Panc1 (cell line): ENCODE data around the gene TMEM151B. TPM values are rescaled to one million over a fixed set of nuclear protein-coding genes. Genes with fewer than 3 reads are reported as not detected.

Experiments used
- ATAC-seq: fragments of 200-7000 bp; cut with Tn5 transposase; 2 replicates; pipeline ENCODE4 v1.9.1; 2020; ENCODE audit warnings: mild to moderate bottlenecking, moderate library complexity
- BruUV-seq: library from RNA; stranded (reverse); fragments of 400-500 nt; replicated peaks from 2 replicates; lab custom pipeline; 2021; lab: Mats Ljungman, UMichigan
- CTCF ChIA-PET: fragments of 300-600 bp; sonication (Branson Sonifier 250); formaldehyde crosslinking; loops from one replicate; lab custom pipeline; 2022; ENCODE audit warnings: antibody characterized with exemption; lab: Charles Lee
- POLR2A ChIA-PET: fragments of 300-600 bp; sonication (Branson Sonifier 250); formaldehyde crosslinking; loops from one replicate; lab custom pipeline; 2022; ENCODE audit warnings: antibody characterized with exemption; lab: Charles Lee
- DNase-seq: peaks from one replicate; pipeline ENCODE4 v3.0.0-alpha.2; 2010; ENCODE audit warnings: low read depth, low spot score
- H3K27ac ChIP-seq: 2 replicates; pipeline ENCODE4 v1.5.1; 2011; ENCODE audit warnings: mild to moderate bottlenecking, low read length, inconsistent platforms
- H3K27me3 ChIP-seq: fragments of 200-500 bp; sonication (Bioruptor generic); 2 replicates; pipeline ENCODE4 v1.6.0; 2014; ENCODE audit warnings: low read length, inconsistent platforms; ENCODE audit not compliant: control insufficient read depth, insufficient read depth
- H3K36me3 ChIP-seq: fragments of 200-500 bp; sonication (Bioruptor generic); 2 replicates; pipeline ENCODE4 v1.5.1; 2014; ENCODE audit warnings: inconsistent platforms, mild to moderate bottlenecking, low read length, moderate library complexity; ENCODE audit not compliant: control insufficient read depth, insufficient read depth
- H3K4me1 ChIP-seq: 2 replicates; pipeline ENCODE4 v1.5.1; 2011; ENCODE audit warnings: inconsistent platforms, mild to moderate bottlenecking, low read length, moderate library complexity; ENCODE audit not compliant: control insufficient read depth, insufficient read depth
- H3K4me3 ChIP-seq, 2 experiments: 2 replicates each; pipeline ENCODE4 v1.5.1; 2011 to 2012; ENCODE audit warnings: low read depth in 2 of 2, low read length in 2 of 2, mild to moderate bottlenecking in 2 of 2, inconsistent platforms in 1 of 2, moderate library complexity in 1 of 2
- H3K9me3 ChIP-seq: fragments of 200-500 bp; sonication (Bioruptor generic); 2 replicates; pipeline ENCODE4 v1.5.1; 2014; ENCODE audit warnings: low read depth, mild to moderate bottlenecking, inconsistent platforms, low read length, moderate library complexity; ENCODE audit not compliant: control insufficient read depth, insufficient read depth
- CTCF ChIP-seq: fragments of 450-650 bp; IDR thresholded peaks from 2 replicates; pipeline ENCODE4 v1.5.1; 2017; ENCODE audit warnings: mild to moderate bottlenecking
- POLR2AphosphoS5 ChIP-seq: IDR thresholded peaks from 2 replicates; pipeline ENCODE4 v1.6.1; 2012; ENCODE audit warnings: mild to moderate bottlenecking, low read depth, low read length, moderate library complexity
- REST ChIP-seq, 2 experiments: IDR thresholded peaks; 2 replicates each; pipeline ENCODE4 v1.6.1; 2011 to 2012; ENCODE audit warnings: low read depth in 2 of 2, control low read depth in 1 of 2, low read length in 1 of 2, mild to moderate bottlenecking in 1 of 2, moderate library complexity in 1 of 2; ENCODE audit not compliant: insufficient read depth in 1 of 2
- SIN3A ChIP-seq: IDR thresholded peaks from 2 replicates; pipeline ENCODE4 v1.6.1; 2012; ENCODE audit warnings: low read depth, mild to moderate bottlenecking, low read length, moderate library complexity, borderline replicate concordance; ENCODE audit not compliant: insufficient read depth
- TCF7L2 ChIP-seq: IDR thresholded peaks from 2 replicates; pipeline ENCODE4 v1.6.1; 2011; ENCODE audit warnings: mild to moderate bottlenecking, low read depth, low read length, inconsistent platforms
- in situ Hi-C: cut with HindIII; loops from 2 replicates; pipeline ENCODE4 v1.10.0; 2016; ENCODE audit warnings: low sequenced_read_pairs, low pct_unique_long_range_greater_than_20kb
- intact Hi-C: fragments of 100-400 bp; cut with micrococcal nuclease; formaldehyde crosslinking; loops from one replicate; pipeline ENCODE4 v1.10.0; 2022; ENCODE audit not compliant: unreplicated experiment
- total RNA-seq: library from RNA; stranded (reverse); gene quantifications from one replicate; pipeline ENCODE4 v1.2.1, GENCODE V29; 2021; ENCODE audit not compliant: unreplicated experiment

Gene TMEM151B
- total RNA-seq, 1 experiment from 2014 or later: 0.18 TPM

- TF ChIP-seq SIN3A (no peak), REST (IDR thresholded peaks at IDR 0.05; ENCODE audit: insufficient read depth in 1 of 2, low read depth in 2 of 2, low read length in 1 of 2) (no peak), CTCF (peak; percentile 87), POLR2AphosphoS5 (no peak)
- BruUV-seq: no TSS peak
- Histone ChIP-seq H3K27ac (peak overlapping the region; percentile 92), H3K4me1 (peaks cover 63% of the 10 kb centered on the region), H3K36me3 (peaks cover 7% of the 10 kb centered on the region), H3K9me3 (no peaks in the 10 kb centered on the region), H3K27me3 (no peaks in the 10 kb centered on the region), H3K4me3 (no peak overlapping the region)
- CTCF ChIA-PET: interaction anchor here (0.6 to 1.7 kb wide), 8 partner anchors 10 to 658 kb away, joined by 3 to 11 read pairs (median 4); partner anchors contain the start of genes POLH and XPO5
- peak; percentile 52 for ATAC-seq
- POLR2A ChIA-PET: no interaction called here
- in situ Hi-C loops: no loop called here
- intact Hi-C loops: loop anchor here (1.0 to 5.0 kb wide), 3 partner anchors 10 to 132 kb away; no protein-coding TSS in a partner anchor
- DNase-seq: no peak
Observed at GRCh38 chr6:44234101-44235025, 35.9 kb upstream of the TMEM151B start.

GRCh38 chr6:44235269-44235668, 35.0 kb upstream of the TMEM151B start:
- POLR2A ChIA-PET: interaction anchor here (0.6 kb wide), 1 partner anchor 11 kb away, joined by 3 read pairs; no protein-coding TSS in a partner anchor

More at GRCh38 chr6:44235269-44235668, 35.0 kb upstream of the TMEM151B start:
- CTCF ChIA-PET: interaction anchor here (0.6 to 1.7 kb wide), 4 partner anchors 14 to 62 kb away, joined by 4 to 7 read pairs (median 4); no protein-coding TSS in a partner anchor
- no TSS peak for BruUV-seq
- no peaks in the 10 kb centered on the region for H3K27me3 ChIP-seq
- peak overlapping the region; percentile 92 for H3K27ac ChIP-seq
- ATAC-seq (no peak), DNase-seq (no peak)
- in situ Hi-C loops: no loop called here
- no peak for TF ChIP-seq TCF7L2
- TF ChIP-seq SIN3A: no peak
- TF ChIP-seq CTCF: no peak
- no peak for TF ChIP-seq REST (IDR thresholded peaks at IDR 0.05; ENCODE audit: insufficient read depth in 1 of 2, low read depth in 2 of 2, low read length in 1 of 2)
- TF ChIP-seq POLR2AphosphoS5: no peak
- peaks cover 61% of the 10 kb centered on the region for H3K4me1 ChIP-seq
- no peak overlapping the region for H3K4me3 ChIP-seq
- H3K36me3 ChIP-seq: peaks cover 7% of the 10 kb centered on the region
- intact Hi-C loops: loop anchor here (5.0 kb wide), 1 partner anchor 63 kb away; no protein-coding TSS in a partner anchor
- H3K9me3 ChIP-seq: no peaks in the 10 kb centered on the region
